Muscle layer of colon (tissue), 2 donors: ENCODE measurements around the gene MOBP.

ENCODE experiments used
- H3K27ac ChIP-seq: one replicate; pipeline ENCODE4 v1.7.0; 2013; ENCODE audit warnings: low read depth, mild to moderate bottlenecking, low read length, moderate library complexity
- H3K27me3 ChIP-seq, 2 donors: one replicate each; pipeline ENCODE4 v1.7.0; 2013; ENCODE audit warnings: low read length in 2 of 2, mild to moderate bottlenecking in 2 of 2; ENCODE audit not compliant: insufficient read depth in 2 of 2, control insufficient read depth in 1 of 2
- H3K36me3 ChIP-seq: one replicate; pipeline ENCODE4 v1.7.0; 2013; ENCODE audit warnings: mild to moderate bottlenecking, low read length; ENCODE audit not compliant: insufficient read depth
- H3K4me1 ChIP-seq: one replicate; pipeline ENCODE4 v1.7.0; 2013; ENCODE audit warnings: mild to moderate bottlenecking, low read length; ENCODE audit not compliant: insufficient read depth
- H3K4me3 ChIP-seq, 2 donors: one replicate each; pipeline ENCODE4 v1.7.0; 2013; ENCODE audit warnings: low read length in 2 of 2, low read depth in 1 of 2, mild to moderate bottlenecking in 1 of 2, moderate library complexity in 1 of 2
- H3K9ac ChIP-seq: one replicate; pipeline ENCODE4 v1.7.0; 2013; ENCODE audit warnings: low read length
- H3K9me3 ChIP-seq: one replicate; pipeline ENCODE4 v1.7.0; 2013; ENCODE audit warnings: mild to moderate bottlenecking, low read length
- donor health status: abdominal sarcoma.
- donor health status: Adenocarcinoma of cecum.

MOBP gene

GRCh38 chr3:39524107-39524506 lies 56.6 kb downstream of the MOBP start:
- Histone ChIP-seq H3K9me3 (no peaks in the 10 kb centered on the region), H3K36me3 (no peaks in the 10 kb centered on the region), H3K9ac (no peak overlapping the region), H3K27me3 (no peaks in the 10 kb centered on the region), H3K4me1 (no peaks in the 10 kb centered on the region), H3K27ac (no peak overlapping the region), H3K4me3 (no peak overlapping the region)

- Histone ChIP-seq H3K9ac (no peak overlapping the region), H3K27me3 (no peaks in the 10 kb centered on the region), H3K9me3 (no peaks in the 10 kb centered on the region), H3K4me1 (no peaks in the 10 kb centered on the region), H3K36me3 (no peaks in the 10 kb centered on the region), H3K4me3 (no peak overlapping the region), H3K27ac (no peak overlapping the region)
Measured at GRCh38 chr3:39528844-39529243, 61.4 kb downstream of the MOBP start.

GRCh38 chr3:39529577-39529976 lies 62.1 kb downstream of the MOBP start:
- no peaks in the 10 kb centered on the region for H3K9me3 ChIP-seq
- H3K9ac ChIP-seq: no peak overlapping the region
- no peaks in the 10 kb centered on the region for H3K36me3 ChIP-seq
- no peak overlapping the region for H3K4me3 ChIP-seq
- H3K27ac ChIP-seq: no peak overlapping the region
- H3K27me3 ChIP-seq: no peaks in the 10 kb centered on the region
- no peaks in the 10 kb centered on the region for H3K4me1 ChIP-seq

- no peaks in the 10 kb centered on the region for H3K36me3 ChIP-seq
- no peaks in the 10 kb centered on the region for H3K9me3 ChIP-seq
- H3K4me1 ChIP-seq: no peaks in the 10 kb centered on the region
- H3K4me3 ChIP-seq: no peak overlapping the region
- no peak overlapping the region for H3K9ac ChIP-seq
- H3K27me3 ChIP-seq: no peaks in the 10 kb centered on the region
- no peak overlapping the region for H3K27ac ChIP-seq
Measured at GRCh38 chr3:39531066-39531465, 63.6 kb downstream of the MOBP start.

GRCh38 chr3:39531665-39532064 lies 64.2 kb downstream of the MOBP start:
- no peaks in the 10 kb centered on the region for H3K36me3 ChIP-seq
- no peaks in the 10 kb centered on the region for H3K27me3 ChIP-seq
- H3K4me1 ChIP-seq: no peaks in the 10 kb centered on the region
- no peaks in the 10 kb centered on the region for H3K9me3 ChIP-seq
- H3K9ac ChIP-seq: no peak overlapping the region
- H3K4me3 ChIP-seq: no peak overlapping the region
- H3K27ac ChIP-seq: no peak overlapping the region

- H3K4me3 ChIP-seq: no peak overlapping the region
- no peaks in the 10 kb centered on the region for H3K4me1 ChIP-seq
- no peaks in the 10 kb centered on the region for H3K9me3 ChIP-seq
- no peaks in the 10 kb centered on the region for H3K27me3 ChIP-seq
- H3K9ac ChIP-seq: no peak overlapping the region
- no peak overlapping the region for H3K27ac ChIP-seq
- H3K36me3 ChIP-seq: no peaks in the 10 kb centered on the region
Measured at GRCh38 chr3:39532777-39533176, 65.3 kb downstream of the MOBP start.

GRCh38 chr3:39533226-39533625 lies 65.7 kb downstream of the MOBP start:
- H3K9ac ChIP-seq: no peak overlapping the region
- H3K9me3 ChIP-seq: no peaks in the 10 kb centered on the region
- H3K4me1 ChIP-seq: no peaks in the 10 kb centered on the region
- H3K36me3 ChIP-seq: no peaks in the 10 kb centered on the region
- H3K27ac ChIP-seq: no peak overlapping the region
- no peak overlapping the region for H3K4me3 ChIP-seq
- no peaks in the 10 kb centered on the region for H3K27me3 ChIP-seq

- Histone ChIP-seq H3K4me3 (no peak overlapping the region), H3K27me3 (no peaks in the 10 kb centered on the region), H3K36me3 (no peaks in the 10 kb centered on the region), H3K27ac (no peak overlapping the region), H3K4me1 (no peaks in the 10 kb centered on the region), H3K9me3 (no peaks in the 10 kb centered on the region), H3K9ac (no peak overlapping the region)
Measured at GRCh38 chr3:39540162-39540921, 72.9 kb downstream of the MOBP start.

GRCh38 chr3:39541442-39541841 lies 74.0 kb downstream of the MOBP start:
- H3K27ac ChIP-seq: no peak overlapping the region

GRCh38 chr3:39541917-39542329 lies 74.4 kb downstream of the MOBP start:
- Histone ChIP-seq H3K9me3 (no peaks in the 10 kb centered on the region), H3K36me3 (no peaks in the 10 kb centered on the region), H3K27ac (no peak overlapping the region), H3K4me3 (no peak overlapping the region), H3K9ac (no peak overlapping the region), H3K4me1 (no peaks in the 10 kb centered on the region), H3K27me3 (no peaks in the 10 kb centered on the region)

More at GRCh38 chr3:39541442-39541841, 74.0 kb downstream of the MOBP start:
- no peaks in the 10 kb centered on the region for H3K36me3 ChIP-seq
- H3K4me3 ChIP-seq: no peak overlapping the region
- H3K27me3 ChIP-seq: no peaks in the 10 kb centered on the region
- no peaks in the 10 kb centered on the region for H3K4me1 ChIP-seq
- no peaks in the 10 kb centered on the region for H3K9me3 ChIP-seq
- H3K9ac ChIP-seq: no peak overlapping the region

GRCh38 chr3:39542588-39542988 lies 75.1 kb downstream of the MOBP start:
- Histone ChIP-seq H3K4me3 (no peak overlapping the region), H3K27me3 (no peaks in the 10 kb centered on the region), H3K9me3 (no peaks in the 10 kb centered on the region), H3K9ac (no peak overlapping the region), H3K4me1 (no peaks in the 10 kb centered on the region), H3K36me3 (no peaks in the 10 kb centered on the region), H3K27ac (no peak overlapping the region)

GRCh38 chr3:39548282-39548681 lies 80.8 kb downstream of the MOBP start:
- H3K27ac ChIP-seq: no peak overlapping the region

More at GRCh38 chr3:39548282-39548681, 80.8 kb downstream of the MOBP start:
- Histone ChIP-seq H3K9me3 (no peaks in the 10 kb centered on the region), H3K4me1 (no peaks in the 10 kb centered on the region), H3K27me3 (no peaks in the 10 kb centered on the region), H3K9ac (no peak overlapping the region), H3K36me3 (no peaks in the 10 kb centered on the region), H3K4me3 (no peak overlapping the region)
